ENCODE data around the gene FXYD3.

FXYD3 gene

GRCh38 chr19:35156673-35157014 lies 41.0 kb downstream of the FXYD3 start:
- Histone ChIP-seq H3K9me3 (ENCODE audit: control insufficient read depth, insufficient read depth, low read length) (no peaks in the 10 kb centered on the region), H3K9ac (ENCODE audit: low read depth, low read length) (no peak overlapping the region), H3K36me3 (ENCODE audit: insufficient read depth, low read length) (peaks cover 31% of the 10 kb centered on the region), H3K4me1 (ENCODE audit: insufficient read depth, low read length) (peaks cover 14% of the 10 kb centered on the region)

- Histone ChIP-seq H3K9me3 (ENCODE audit: control insufficient read depth, insufficient read depth, low read length) (no peaks in the 10 kb centered on the region), H3K9ac (ENCODE audit: low read depth, low read length) (no peak overlapping the region), H3K36me3 (ENCODE audit: insufficient read depth, low read length) (peaks cover 39% of the 10 kb centered on the region), H3K4me1 (ENCODE audit: insufficient read depth, low read length) (peaks cover 12% of the 10 kb centered on the region)
These were observed 41.8 kb downstream of the FXYD3 start for GRCh38 chr19:35157431-35157830.

GRCh38 chr19:35159606-35160005 lies 44.0 kb downstream of the FXYD3 start:
- H3K9ac ChIP-seq (ENCODE audit: low read depth, low read length) = no peak overlapping the region

GRCh38 chr19:35160629-35161433 lies 45.2 kb downstream of the FXYD3 start:
- peaks cover 4% of the 10 kb centered on the region; the same call in 1 of the 2 replicates for H3K9me3 ChIP-seq (ENCODE audit: control insufficient read depth, insufficient read depth, low read length)
- peaks cover 6% of the 10 kb centered on the region for H3K4me1 ChIP-seq (ENCODE audit: insufficient read depth, low read length)
- H3K36me3 ChIP-seq (ENCODE audit: insufficient read depth, low read length) = peaks cover 72% of the 10 kb centered on the region
- H3K9ac ChIP-seq (ENCODE audit: low read depth, low read length) = no peak overlapping the region

More at GRCh38 chr19:35159606-35160005, 44.0 kb downstream of the FXYD3 start:
- Histone ChIP-seq H3K4me1 (ENCODE audit: insufficient read depth, low read length) (peaks cover 8% of the 10 kb centered on the region), H3K9me3 (ENCODE audit: control insufficient read depth, insufficient read depth, low read length) (peaks cover 4% of the 10 kb centered on the region; the same call in 1 of the 2 replicates), H3K36me3 (ENCODE audit: insufficient read depth, low read length) (peaks cover 60% of the 10 kb centered on the region)

- Histone ChIP-seq H3K9ac (ENCODE audit: low read depth, low read length) (no peak overlapping the region), H3K9me3 (ENCODE audit: control insufficient read depth, insufficient read depth, low read length) (peaks cover 9% of the 10 kb centered on the region; the same call in 1 of the 2 replicates), H3K4me1 (ENCODE audit: insufficient read depth, low read length) (peaks cover 2% of the 10 kb centered on the region; the same call in 1 of the 2 replicates), H3K36me3 (ENCODE audit: insufficient read depth, low read length) (peaks cover 78% of the 10 kb centered on the region)
These were observed 45.8 kb downstream of the FXYD3 start for GRCh38 chr19:35161434-35161743.

GRCh38 chr19:35162471-35163326 lies 47.1 kb downstream of the FXYD3 start:
- peaks cover 72% of the 10 kb centered on the region for H3K36me3 ChIP-seq (ENCODE audit: insufficient read depth, low read length)
- H3K9ac ChIP-seq (ENCODE audit: low read depth, low read length) = no peak overlapping the region
- H3K4me1 ChIP-seq (ENCODE audit: insufficient read depth, low read length) = no peaks in the 10 kb centered on the region
- peaks cover 9% of the 10 kb centered on the region for H3K9me3 ChIP-seq (ENCODE audit: control insufficient read depth, insufficient read depth, low read length)

- peaks cover 9% of the 10 kb centered on the region for H3K9me3 ChIP-seq (ENCODE audit: control insufficient read depth, insufficient read depth, low read length)
- peaks cover 61% of the 10 kb centered on the region for H3K36me3 ChIP-seq (ENCODE audit: insufficient read depth, low read length)
- no peaks in the 10 kb centered on the region for H3K4me1 ChIP-seq (ENCODE audit: insufficient read depth, low read length)
- H3K9ac ChIP-seq (ENCODE audit: low read depth, low read length) = no peak overlapping the region
These were observed 48.8 kb downstream of the FXYD3 start for GRCh38 chr19:35164418-35164817.

- Histone ChIP-seq H3K9me3 (ENCODE audit: control insufficient read depth, insufficient read depth, low read length) (peaks cover 9% of the 10 kb centered on the region), H3K36me3 (ENCODE audit: insufficient read depth, low read length) (peaks cover 62% of the 10 kb centered on the region), H3K9ac (ENCODE audit: low read depth, low read length) (no peak overlapping the region), H3K4me1 (ENCODE audit: insufficient read depth, low read length) (no peaks in the 10 kb centered on the region)
These were observed 49.8 kb downstream of the FXYD3 start for GRCh38 chr19:35165200-35166058.

GRCh38 chr19:35166100-35167063 lies 50.8 kb downstream of the FXYD3 start:
- Histone ChIP-seq H3K9me3 (ENCODE audit: control insufficient read depth, insufficient read depth, low read length) (peaks cover 9% of the 10 kb centered on the region), H3K9ac (ENCODE audit: low read depth, low read length) (no peak overlapping the region)

GRCh38 chr19:35167251-35168119 lies 51.9 kb downstream of the FXYD3 start:
- Histone ChIP-seq H3K9me3 (ENCODE audit: control insufficient read depth, insufficient read depth, low read length) (peaks cover 9% of the 10 kb centered on the region), H3K9ac (ENCODE audit: low read depth, low read length) (no peak overlapping the region), H3K4me1 (ENCODE audit: insufficient read depth, low read length) (no peaks in the 10 kb centered on the region), H3K36me3 (ENCODE audit: insufficient read depth, low read length) (peaks cover 49% of the 10 kb centered on the region)

More at GRCh38 chr19:35166100-35167063, 50.8 kb downstream of the FXYD3 start:
- Histone ChIP-seq H3K4me1 (ENCODE audit: insufficient read depth, low read length) (no peaks in the 10 kb centered on the region), H3K36me3 (ENCODE audit: insufficient read depth, low read length) (peaks cover 60% of the 10 kb centered on the region)

GRCh38 chr19:35168196-35168595 lies 52.6 kb downstream of the FXYD3 start:
- Histone ChIP-seq H3K9me3 (ENCODE audit: control insufficient read depth, insufficient read depth, low read length) (peaks cover 12% of the 10 kb centered on the region), H3K4me1 (ENCODE audit: insufficient read depth, low read length) (no peaks in the 10 kb centered on the region), H3K36me3 (ENCODE audit: insufficient read depth, low read length) (peaks cover 43% of the 10 kb centered on the region), H3K9ac (ENCODE audit: low read depth, low read length) (no peak overlapping the region)

- H3K36me3 ChIP-seq (ENCODE audit: insufficient read depth, low read length) = peaks cover 31% of the 10 kb centered on the region
- H3K9ac ChIP-seq (ENCODE audit: low read depth, low read length) = no peak overlapping the region
- peaks cover 7% of the 10 kb centered on the region for H3K9me3 ChIP-seq (ENCODE audit: control insufficient read depth, insufficient read depth, low read length)
- no peaks in the 10 kb centered on the region for H3K4me1 ChIP-seq (ENCODE audit: insufficient read depth, low read length)
These were observed 53.8 kb downstream of the FXYD3 start for GRCh38 chr19:35169221-35169995.
